Progenitor cell of endocrine pancreas (in vitro differentiated cells): ENCODE results near the gene ARID5B. TPM values are rescaled to one million over a fixed set of nuclear protein-coding genes. Genes with fewer than 3 reads are reported as not detected.

Experiments
- DNase-seq: peaks from one replicate; pipeline ENCODE4 v3.0.0; 2021; ENCODE audit warnings: low spot score; ENCODE audit not compliant: unreplicated experiment
- H3K27ac Mint-ChIP-seq: 2 replicates; pipeline ENCODE4 v1.8.0; 2021; ENCODE audit warnings: mild to moderate bottlenecking, moderate library complexity, mixed read lengths
- H3K27me3 Mint-ChIP-seq: 2 replicates; pipeline ENCODE4 v1.8.0; 2021; ENCODE audit warnings: mixed read lengths
- H3K36me3 Mint-ChIP-seq: 2 replicates; pipeline ENCODE4 v1.8.0; 2022; ENCODE audit warnings: mixed read lengths; ENCODE audit not compliant: insufficient read depth
- H3K4me1 Mint-ChIP-seq: 2 replicates; pipeline ENCODE4 v1.8.0; 2021; ENCODE audit warnings: low read depth, mixed read lengths
- H3K4me3 Mint-ChIP-seq: 2 replicates; pipeline ENCODE4 v1.8.0; 2021; ENCODE audit warnings: low read depth, mild to moderate bottlenecking, moderate library complexity, mixed read lengths
- H3K9me3 Mint-ChIP-seq: 2 replicates; pipeline ENCODE4 v1.8.0; 2021; ENCODE audit warnings: low read depth, mixed read lengths
- CTCF ChIP-seq: fragments of 200-600 bp; sonication (generic); IDR thresholded peaks from one replicate; pipeline ENCODE4 v1.5.0; 2021; ENCODE audit warnings: antibody characterized with exemption, mild to moderate bottlenecking; ENCODE audit not compliant: unreplicated experiment
- total RNA-seq: library from RNA; stranded (reverse); gene quantifications from 2 replicates; pipeline ENCODE4 v1.2.1, GENCODE V29; 2021

The ARID5B gene
- total RNA-seq, 1 donor from 2014 or later: 19.7 TPM

- Mint-ChIP-seq H3K27ac (no peak overlapping the region), H3K4me3 (no peak overlapping the region), H3K9me3 (no peaks in the 10 kb centered on the region), H3K36me3 (peaks cover 31% of the 10 kb centered on the region), H3K4me1 (peaks cover 12% of the 10 kb centered on the region), H3K27me3 (no peaks in the 10 kb centered on the region)
- no peak for DNase-seq
- no peak for TF ChIP-seq CTCF
Measured at GRCh38 chr10:62004042-62004441, 102.5 kb downstream of the ARID5B start.

GRCh38 chr10:62005281-62005680, 103.8 kb downstream of the ARID5B start:
- Mint-ChIP-seq H3K4me1 (peaks cover 12% of the 10 kb centered on the region), H3K27me3 (no peaks in the 10 kb centered on the region), H3K9me3 (no peaks in the 10 kb centered on the region), H3K4me3 (no peak overlapping the region), H3K36me3 (peaks cover 24% of the 10 kb centered on the region), H3K27ac (no peak overlapping the region)
- no peak for TF ChIP-seq CTCF
- no peak for DNase-seq

GRCh38 chr10:62005687-62006086, 104.2 kb downstream of the ARID5B start:
- H3K27ac Mint-ChIP-seq: no peak overlapping the region
- peaks cover 12% of the 10 kb centered on the region for H3K4me1 Mint-ChIP-seq
- no peak for DNase-seq
- H3K27me3 Mint-ChIP-seq: no peaks in the 10 kb centered on the region
- TF ChIP-seq CTCF: no peak
- H3K9me3 Mint-ChIP-seq: no peaks in the 10 kb centered on the region
- H3K4me3 Mint-ChIP-seq: no peak overlapping the region
- H3K36me3 Mint-ChIP-seq: peaks cover 25% of the 10 kb centered on the region

GRCh38 chr10:62007145-62007544, 105.6 kb downstream of the ARID5B start:
- DNase-seq: no peak
- H3K4me1 Mint-ChIP-seq: peaks cover 15% of the 10 kb centered on the region
- no peaks in the 10 kb centered on the region for H3K9me3 Mint-ChIP-seq
- no peak overlapping the region for H3K4me3 Mint-ChIP-seq
- peaks cover 22% of the 10 kb centered on the region for H3K36me3 Mint-ChIP-seq
- no peaks in the 10 kb centered on the region for H3K27me3 Mint-ChIP-seq
- no peak for TF ChIP-seq CTCF
- H3K27ac Mint-ChIP-seq: no peak overlapping the region

- H3K36me3 Mint-ChIP-seq: peaks cover 21% of the 10 kb centered on the region
- no peak overlapping the region for H3K27ac Mint-ChIP-seq
- DNase-seq: no peak
- H3K4me1 Mint-ChIP-seq: peaks cover 12% of the 10 kb centered on the region
- no peaks in the 10 kb centered on the region for H3K9me3 Mint-ChIP-seq
- no peak for TF ChIP-seq CTCF
- H3K27me3 Mint-ChIP-seq: no peaks in the 10 kb centered on the region
- H3K4me3 Mint-ChIP-seq: no peak overlapping the region
Measured at GRCh38 chr10:62008196-62008595, 106.7 kb downstream of the ARID5B start.
